Measurements from ENCODE around the gene SCGB1D4.

- TF ChIP-seq POLR2A (IDR thresholded peaks at IDR 0.05) (no peak), CTCF (IDR thresholded peaks at IDR 0.05) (no peak), EP300 (IDR thresholded peaks at IDR 0.05) (no peak)
Observed at GRCh38 chr11:62341588-62341987, 42.7 kb upstream of the SCGB1D4 start.

Data from sigmoid colon (tissue), 4 donors.